NCI-H748 (cell line): ENCODE data around the gene ESPL1.

Experiments
- DNase-seq: peaks from one replicate; lab custom pipeline; 2025; ENCODE audit not compliant: unreplicated experiment; lab: John Stamatoyannopoulos, UW

ESPL1 gene

DNA sequence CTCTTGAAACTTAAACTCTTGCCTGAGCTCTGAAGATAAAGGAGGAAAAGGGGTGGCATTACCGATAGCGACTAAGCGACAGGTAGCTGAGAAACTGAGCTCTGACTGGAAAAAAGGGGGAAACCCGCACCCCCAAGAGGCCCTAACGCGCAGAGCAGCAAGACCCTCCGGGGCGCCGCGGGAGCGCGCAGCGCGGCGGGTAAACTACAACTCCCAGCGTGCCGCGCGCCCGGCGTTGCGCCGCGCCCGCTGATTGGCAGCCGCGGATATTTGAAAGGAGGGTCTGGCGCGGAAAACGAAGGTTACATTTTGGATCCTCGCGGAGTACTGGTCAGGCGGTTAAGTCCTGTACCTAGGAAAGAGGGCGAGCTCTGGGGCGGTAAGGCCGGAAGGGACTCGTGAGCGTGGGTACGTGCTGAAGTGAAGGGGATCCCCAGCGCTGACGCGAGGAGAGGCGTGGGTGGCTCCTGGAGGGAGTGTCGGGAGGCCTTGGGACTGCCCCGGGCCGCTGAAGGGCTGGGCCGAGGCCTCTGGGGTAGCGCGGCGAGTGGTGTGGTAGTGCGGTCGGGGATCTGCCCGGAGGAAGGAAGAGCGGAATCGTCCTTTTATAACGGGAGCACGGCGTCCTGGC is at the start of gene ESPL1:
Gene ESPL1, plus strand, starts transcription at position 301 of the 631 bp plus-strand sequence. CDS start 468 bp downstream, outside the sequence.
- peak; percentile 87 for DNase-seq

GRCh38 chr12:53218551-53219291 is 49.4 kb upstream of the ESPL1 start:
- DNase-seq, result no peak

DNA sequence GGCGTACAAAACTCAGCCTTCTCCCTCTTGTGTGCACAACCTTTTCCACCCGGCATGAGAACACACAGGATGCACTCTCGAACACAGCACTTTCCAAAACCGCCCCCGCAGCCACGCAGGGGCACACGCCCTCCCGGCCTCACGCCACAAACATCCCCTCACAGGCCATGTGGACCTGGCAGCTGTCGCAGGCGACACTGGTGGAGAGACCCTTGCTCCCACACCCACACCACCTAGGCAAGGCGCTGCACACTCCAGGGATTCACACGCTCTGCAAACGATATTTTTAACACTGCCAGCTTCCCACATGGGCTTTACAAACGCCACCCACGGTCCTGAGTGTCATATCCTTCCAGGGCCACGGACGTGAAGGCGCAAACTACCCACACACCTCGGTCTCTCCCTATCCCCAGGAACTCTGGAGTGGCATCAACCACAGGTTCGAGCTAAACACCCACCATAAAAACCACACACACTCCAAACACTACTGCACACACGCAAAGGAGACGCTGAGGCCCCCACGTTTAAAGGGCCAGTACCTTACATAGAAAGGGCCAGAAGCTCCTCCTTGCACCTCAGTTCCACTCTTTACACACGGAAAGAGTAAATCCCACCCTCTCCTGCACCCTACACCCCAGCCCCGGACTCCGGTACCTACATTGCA is 48.7 kb upstream of the ESPL1 start:
- no peak for DNase-seq

DNA sequence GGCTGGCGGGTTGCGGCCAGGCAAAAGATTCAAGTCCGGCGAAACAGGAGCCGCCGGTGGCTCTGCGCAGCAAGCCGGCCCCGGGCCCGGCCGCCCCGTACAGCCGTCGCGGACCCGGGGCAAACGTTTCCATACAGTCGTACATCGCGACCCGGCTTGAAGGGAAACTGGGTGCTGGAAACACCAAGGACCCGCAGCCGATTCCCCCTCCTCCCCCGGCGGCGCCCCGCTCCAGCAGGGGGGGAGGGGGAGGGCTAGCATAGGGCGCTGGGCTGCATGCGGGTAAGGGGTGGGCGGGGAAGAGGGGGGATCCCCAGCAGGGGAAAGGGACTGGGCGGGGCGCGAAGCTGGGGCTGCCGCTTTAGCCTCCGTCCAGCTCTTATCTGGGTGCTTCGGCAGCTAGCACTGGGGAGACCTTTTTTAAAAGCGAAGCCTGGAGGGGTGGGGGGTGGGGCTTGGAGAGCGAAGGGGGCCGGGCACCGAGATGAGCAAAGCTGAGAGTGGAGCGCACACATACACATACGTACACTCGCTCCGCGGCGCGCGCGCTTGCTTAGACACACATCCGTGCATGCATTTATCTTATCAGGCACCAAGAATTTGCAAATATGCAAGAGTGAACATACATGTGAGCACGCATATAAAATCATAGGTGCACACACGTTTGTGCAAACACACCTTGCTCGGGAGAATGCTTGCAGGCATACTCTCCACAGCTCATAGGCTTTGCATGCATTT is 48.0 kb upstream of the ESPL1 start:
- DNase-seq, result peak; percentile 69

DNA sequence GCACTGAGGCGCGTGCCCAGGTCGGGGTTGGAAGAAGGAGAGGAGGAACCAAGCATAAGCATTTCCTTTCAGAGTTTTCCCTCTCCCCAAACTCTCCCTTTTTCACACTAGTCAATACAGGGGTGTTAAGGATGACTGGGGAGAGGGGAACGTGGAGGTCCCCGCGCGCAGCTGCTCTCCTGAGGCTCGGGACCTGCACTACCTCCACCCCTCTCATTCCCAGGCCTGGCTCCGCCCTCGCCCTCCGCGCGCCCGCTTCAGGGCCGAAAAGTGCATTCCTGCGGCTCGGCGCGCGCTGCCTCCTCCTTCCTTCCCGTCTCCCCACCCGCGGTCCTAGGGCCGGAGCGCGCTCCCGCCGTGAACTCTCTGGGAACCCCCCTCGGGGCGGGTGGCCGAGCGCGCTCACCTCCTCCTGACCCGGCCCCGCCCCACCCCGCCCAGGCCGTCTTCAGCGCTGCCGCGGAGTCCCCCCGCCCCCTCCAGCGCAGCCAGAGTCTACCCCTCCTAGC is 47.4 kb upstream of the ESPL1 start:
- peak; percentile 91 for DNase-seq

- peak; percentile 71 for DNase-seq
Observed at GRCh38 chr12:53221203-53222080, 46.7 kb upstream of the ESPL1 start.

- no peak for DNase-seq
Observed at GRCh38 chr12:53222170-53222721, 45.9 kb upstream of the ESPL1 start.

DNA sequence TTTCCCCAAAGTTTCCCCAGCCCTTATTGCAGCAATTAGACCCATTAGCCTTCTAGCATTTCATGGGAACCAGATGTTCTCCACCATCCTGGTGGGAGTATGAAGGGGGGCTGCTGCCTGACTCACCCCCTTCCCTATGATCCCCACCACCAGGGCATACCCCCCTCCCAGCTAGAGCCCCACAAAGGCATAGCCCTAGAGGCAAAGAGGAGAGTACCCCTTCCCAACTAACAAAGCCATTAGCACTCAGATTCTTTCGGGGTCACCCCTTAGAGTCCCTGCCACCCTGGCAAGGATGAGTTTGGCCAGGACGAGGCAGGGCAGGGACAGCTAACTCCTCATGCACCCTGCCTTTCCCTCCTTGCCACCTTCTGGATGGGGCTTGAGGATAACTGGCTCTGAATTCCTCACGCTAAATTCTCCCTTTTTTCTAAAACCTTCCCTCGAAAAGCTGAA is 45.3 kb upstream of the ESPL1 start:
- DNase-seq, result no peak

- DNase-seq, result no peak
Observed at GRCh38 chr12:53223389-53224060, 44.6 kb upstream of the ESPL1 start.

DNA sequence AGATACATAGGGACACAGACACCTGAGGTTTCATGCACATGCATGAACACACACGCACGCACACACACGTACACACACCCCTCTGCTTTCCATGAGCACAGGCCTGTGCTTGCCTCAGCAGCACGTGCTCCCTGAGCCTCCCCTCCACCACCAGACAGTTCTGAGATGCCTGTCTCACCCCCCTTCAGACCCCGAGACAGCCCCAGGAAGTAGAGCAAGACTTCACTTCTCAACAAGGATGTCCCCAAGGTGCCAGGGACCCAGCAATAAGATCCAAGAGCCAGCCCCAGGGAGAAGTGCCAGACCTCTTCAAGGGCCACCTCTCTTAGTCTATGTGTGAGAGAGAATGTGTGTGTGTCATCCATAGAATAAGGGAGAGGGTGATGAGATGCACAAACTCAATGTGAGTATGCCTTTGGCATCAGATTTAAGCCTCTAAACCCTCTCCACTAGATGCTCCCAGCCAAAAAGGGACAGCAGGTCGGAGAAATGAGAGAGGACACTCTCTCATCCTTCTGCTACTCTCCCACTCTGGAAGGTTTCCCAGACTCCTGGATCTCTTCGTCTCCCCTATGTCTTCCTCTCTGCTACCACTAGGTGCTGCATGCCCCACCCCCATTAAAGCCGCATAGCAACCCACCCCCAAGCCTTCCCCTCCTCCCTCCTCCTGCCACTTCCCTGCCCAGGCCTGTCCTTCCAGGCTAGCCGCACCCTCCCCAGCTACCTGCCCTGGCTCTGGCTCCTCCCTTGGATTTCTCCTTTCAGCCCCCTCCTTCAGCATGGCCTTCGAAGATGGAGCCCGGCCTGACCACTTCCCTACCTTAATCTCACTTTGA is 43.8 kb upstream of the ESPL1 start:
- peak; percentile 40 for DNase-seq

- DNase-seq, result no peak
Observed at GRCh38 chr12:53224897-53225634, 43.0 kb upstream of the ESPL1 start.

- DNase-seq, result no peak
Observed at GRCh38 chr12:53225635-53226424, 42.3 kb upstream of the ESPL1 start.

GRCh38 chr12:53226815-53227214 is 41.3 kb upstream of the ESPL1 start:
- DNase-seq, result no peak

- DNase-seq, result no peak
Observed at GRCh38 chr12:53227341-53227740, 40.8 kb upstream of the ESPL1 start.

GRCh38 chr12:53227836-53228235 is 40.3 kb upstream of the ESPL1 start:
- DNase-seq, result no peak

- DNase-seq, result no peak
Observed at GRCh38 chr12:53229454-53229853, 38.6 kb upstream of the ESPL1 start.
